ENCODE data around the gene MOCS1.

Gene MOCS1

GRCh38 chr6:39882531-39882899 is 51.7 kb downstream of the MOCS1 start:
- no peaks in the 10 kb centered on the region for H3K36me3 ChIP-seq
- H3K9me3 ChIP-seq, result no peaks in the 10 kb centered on the region
- no peaks in the 10 kb centered on the region for H3K4me1 ChIP-seq
- no peaks in the 10 kb centered on the region; the same call in 1 of the 2 replicates for H3K27me3 ChIP-seq
- no peak for DNase-seq
- no peak overlapping the region for H3K4me3 ChIP-seq (ENCODE audit: low read depth, low read length)
- TF ChIP-seq CTCF (IDR thresholded peaks at IDR 0.05; ENCODE audit: low read depth, low read length), result no peak

GRCh38 chr6:39881851-39882530 is 52.3 kb downstream of the MOCS1 start:
- H3K27me3 ChIP-seq, result no peaks in the 10 kb centered on the region; the same call in 1 of the 2 replicates
- TF ChIP-seq CTCF (IDR thresholded peaks at IDR 0.05; ENCODE audit: low read depth, low read length), result no peak

GRCh38 chr6:39880594-39880993 is 53.7 kb downstream of the MOCS1 start:
- Histone ChIP-seq H3K4me1 (no peaks in the 10 kb centered on the region), H3K36me3 (no peaks in the 10 kb centered on the region), H3K9me3 (no peaks in the 10 kb centered on the region), H3K27me3 (no peaks in the 10 kb centered on the region; the same call in 1 of the 2 replicates), H3K4me3 (ENCODE audit: low read depth, low read length) (no peak overlapping the region)
- no peak for DNase-seq
- TF ChIP-seq CTCF (IDR thresholded peaks at IDR 0.05; ENCODE audit: low read depth, low read length), result no peak

More at GRCh38 chr6:39881851-39882530, 52.3 kb downstream of the MOCS1 start:
- no peak for DNase-seq
- Histone ChIP-seq H3K4me3 (ENCODE audit: low read depth, low read length) (no peak overlapping the region), H3K9me3 (no peaks in the 10 kb centered on the region), H3K4me1 (no peaks in the 10 kb centered on the region), H3K36me3 (no peaks in the 10 kb centered on the region)

GRCh38 chr6:39879535-39879934 is 54.7 kb downstream of the MOCS1 start:
- Histone ChIP-seq H3K4me1 (no peaks in the 10 kb centered on the region), H3K27me3 (no peaks in the 10 kb centered on the region; the same call in 1 of the 2 replicates), H3K4me3 (ENCODE audit: low read depth, low read length) (no peak overlapping the region), H3K9me3 (no peaks in the 10 kb centered on the region; the same call in 1 of the 2 replicates), H3K36me3 (no peaks in the 10 kb centered on the region)
- TF ChIP-seq CTCF (IDR thresholded peaks at IDR 0.05; ENCODE audit: low read depth, low read length), result no peak
- no peak for DNase-seq

- no peak for DNase-seq
- H3K27me3 ChIP-seq, result no peaks in the 10 kb centered on the region; the same call in none of the 2 replicates
- H3K36me3 ChIP-seq, result no peaks in the 10 kb centered on the region
- no peak overlapping the region for H3K4me3 ChIP-seq (ENCODE audit: low read depth, low read length)
- TF ChIP-seq CTCF (IDR thresholded peaks at IDR 0.05; ENCODE audit: low read depth, low read length), result no peak
- no peaks in the 10 kb centered on the region; the same call in 1 of the 2 replicates for H3K9me3 ChIP-seq
- H3K4me1 ChIP-seq, result no peaks in the 10 kb centered on the region
Measured at GRCh38 chr6:39876826-39877225, 57.4 kb downstream of the MOCS1 start.

GRCh38 chr6:39876111-39876510 is 58.2 kb downstream of the MOCS1 start:
- Histone ChIP-seq H3K4me1 (no peaks in the 10 kb centered on the region), H3K36me3 (no peaks in the 10 kb centered on the region), H3K27me3 (no peaks in the 10 kb centered on the region; the same call in none of the 2 replicates), H3K9me3 (no peaks in the 10 kb centered on the region; the same call in 1 of the 2 replicates), H3K4me3 (ENCODE audit: low read depth, low read length) (no peak overlapping the region)
- TF ChIP-seq CTCF (IDR thresholded peaks at IDR 0.05; ENCODE audit: low read depth, low read length), result no peak
- no peak for DNase-seq

Data from BE2C (cell line).